H1 (cell line): ENCODE results near the gene TRIP11. TPM values are rescaled to one million over a fixed set of nuclear protein-coding genes. Genes with fewer than 3 reads are reported as not detected.

Experiments used
- CTCF ChIA-PET: fragments of 300-600 bp; sonication (Branson Sonifier 250); formaldehyde crosslinking; loops from one replicate; lab custom pipeline; 2021; ENCODE audit not compliant: partially characterized antibody; lab: Charles Lee
- POLR2A ChIA-PET: fragments of 300-600 bp; sonication (Branson Sonifier 250); formaldehyde crosslinking; loops from one replicate; lab custom pipeline; 2021; ENCODE audit warnings: inconsistent platforms; ENCODE audit not compliant: partially characterized antibody; lab: Charles Lee
- DNase-seq, 2 experiments: peaks; one replicate each; pipeline versions ENCODE4 v3.0.0 to v3.0.0-alpha.2; 2010 to 2022; ENCODE audit warnings: low spot score in 2 of 2, low read depth in 1 of 2, mixed read lengths in 1 of 2
- FAIRE-seq: peaks from 2 replicates; lab custom pipeline; 2011; peaks lifted over from hg19 to GRCh38; lab: Jason Lieb, UNC
- H2AFZ ChIP-seq: 2 replicates; pipeline ENCODE4 v1.8.1; 2012; ENCODE audit warnings: low read length, inconsistent platforms
- H2AK5ac ChIP-seq: 2 replicates; pipeline ENCODE4 v1.6.1; 2013; ENCODE audit warnings: low read depth, low read length
- H2BK120ac ChIP-seq: replicated peaks from 2 replicates; pipeline ENCODE3; 2013; ENCODE audit warnings: low read depth, low read length, inconsistent platforms
- H2BK12ac ChIP-seq: 2 replicates; pipeline ENCODE4 v1.6.1; 2013; ENCODE audit warnings: low read depth, low read length
- H2BK15ac ChIP-seq: 2 replicates; pipeline ENCODE4 v1.6.1; 2013; ENCODE audit warnings: low read length
- H2BK20ac ChIP-seq: 2 replicates; pipeline ENCODE4 v1.6.1; 2013; ENCODE audit warnings: low read length
- H2BK5ac ChIP-seq: 2 replicates; pipeline ENCODE4 v1.6.1; 2013; ENCODE audit warnings: low read depth, low read length
- H3K14ac ChIP-seq: 2 replicates; pipeline ENCODE4 v1.6.1; 2013; ENCODE audit warnings: inconsistent platforms; ENCODE audit not compliant: insufficient read length
- H3K18ac ChIP-seq: 2 replicates; pipeline ENCODE4 v1.6.1; 2013; ENCODE audit warnings: low read length; ENCODE audit errors: extremely low read depth
- H3K23ac ChIP-seq: 2 replicates; pipeline ENCODE4 v1.6.1; 2013; ENCODE audit warnings: inconsistent platforms; ENCODE audit not compliant: insufficient read length
- H3K23me2 ChIP-seq: 2 replicates; pipeline ENCODE4 v1.6.1; 2013; ENCODE audit warnings: low read depth, low read length
- H3K27ac ChIP-seq: 2 replicates; pipeline ENCODE4 v1.6.1; 2011; ENCODE audit warnings: low read depth, low read length, inconsistent platforms
- H3K27me3 ChIP-seq, 4 experiments: replicated peaks in 1 of 4; 1 replicate in 1 of 4; 2 replicates in 3 of 4; pipeline versions ENCODE4 v1.6.1 to v1.8.1; 2011 to 2013; ENCODE audit warnings: low read length in 3 of 4, mild to moderate bottlenecking in 3 of 4, inconsistent platforms in 2 of 4, mixed read lengths in 2 of 4, moderate library complexity in 1 of 4; ENCODE audit not compliant: control insufficient read depth in 3 of 4, insufficient read depth in 3 of 4; ENCODE audit errors: extremely low read depth in 1 of 4
- H3K36me3 ChIP-seq, 4 experiments: 2 replicates each; pipeline versions ENCODE4 v1.6.1 to v1.8.1; 2011 to 2013; ENCODE audit warnings: mild to moderate bottlenecking in 4 of 4, low read length in 3 of 4, moderate library complexity in 2 of 4, control low read depth in 1 of 4, inconsistent platforms in 1 of 4; ENCODE audit not compliant: insufficient read depth in 4 of 4, control insufficient read depth in 2 of 4
- H3K4ac ChIP-seq: replicated peaks from 2 replicates; pipeline ENCODE3; 2013; ENCODE audit warnings: low read length, low read depth, mixed read lengths, inconsistent platforms; ENCODE audit not compliant: insufficient read length
- H3K4me1 ChIP-seq, 4 experiments: replicated peaks in 1 of 4; 1 replicate in 1 of 4; 2 replicates in 3 of 4; pipeline versions ENCODE4 v1.6.1 to v1.8.1; 2011 to 2013; ENCODE audit warnings: low read length in 3 of 4, inconsistent platforms in 2 of 4, mixed read lengths in 1 of 4; ENCODE audit not compliant: insufficient read depth in 4 of 4, control insufficient read depth in 3 of 4
- H3K4me2 ChIP-seq, 2 experiments: 2 replicates each; pipeline versions ENCODE4 v1.6.1 to v1.8.1; 2011 to 2013; ENCODE audit warnings: low read depth in 2 of 2, low read length in 2 of 2, control low read depth in 1 of 2, inconsistent platforms in 1 of 2, mild to moderate bottlenecking in 1 of 2; ENCODE audit not compliant: insufficient read depth in 1 of 2
- H3K4me3 ChIP-seq, 4 experiments: fragments of 200-600, 300-600 bp in 1 of 4; sonication (generic), shearing (Covaris generic), sonication (Bioruptor Twin) in 1 of 4; 2 replicates each; pipeline versions ENCODE4 v1.5.1 to v1.8.1; 2011 to 2016; ENCODE audit warnings: low read length in 4 of 4, low read depth in 3 of 4, control low read depth in 2 of 4, inconsistent platforms in 2 of 4, mild to moderate bottlenecking in 2 of 4, mixed read lengths in 1 of 4, moderate library complexity in 1 of 4; ENCODE audit not compliant: insufficient read depth in 2 of 4; ENCODE audit errors: extremely low read depth in 1 of 4
- H3K56ac ChIP-seq: replicated peaks from 2 replicates; pipeline ENCODE3; 2013; ENCODE audit warnings: low read depth, mild to moderate bottlenecking, mixed read lengths, low read length, inconsistent platforms; ENCODE audit not compliant: insufficient read length
- H3K79me1 ChIP-seq: 2 replicates; pipeline ENCODE4 v1.6.1; 2013; ENCODE audit warnings: low read depth, low read length, control low read depth
- H3K79me2 ChIP-seq, 2 experiments: 2 replicates each; pipeline versions ENCODE4 v1.6.1 to v1.8.1; 2012 to 2013; ENCODE audit warnings: low read length in 2 of 2, mild to moderate bottlenecking in 2 of 2, inconsistent platforms in 1 of 2; ENCODE audit not compliant: insufficient read depth in 2 of 2, control insufficient read depth in 1 of 2
- H3K9ac ChIP-seq, 4 experiments: replicated peaks in 1 of 4; 1 replicate in 1 of 4; 2 replicates in 3 of 4; pipeline versions ENCODE4 v1.6.1 to v1.8.1; 2011 to 2013; ENCODE audit warnings: low read depth in 3 of 4, low read length in 3 of 4, control low read depth in 2 of 4, mild to moderate bottlenecking in 2 of 4, moderate library complexity in 2 of 4, inconsistent platforms in 1 of 4; ENCODE audit errors: extremely low read depth in 1 of 4
- H3K9me3 ChIP-seq, 2 experiments: 2 replicates each; pipeline versions ENCODE4 v1.6.1 to v1.8.1; 2012 to 2013; ENCODE audit warnings: mild to moderate bottlenecking in 2 of 2, moderate library complexity in 2 of 2, control low read depth in 1 of 2, inconsistent platforms in 1 of 2, low read depth in 1 of 2, low read length in 1 of 2, mixed read lengths in 1 of 2; ENCODE audit not compliant: insufficient read depth in 2 of 2
- H4K20me1 ChIP-seq, 2 experiments: replicated peaks in 1 of 2; 2 replicates each; pipeline versions ENCODE3 to v1.8.1; 2011 to 2013; ENCODE audit warnings: inconsistent platforms in 2 of 2, low read length in 2 of 2, mild to moderate bottlenecking in 1 of 2; ENCODE audit not compliant: insufficient read depth in 2 of 2, control insufficient read depth in 1 of 2
- H4K5ac ChIP-seq: 2 replicates; pipeline ENCODE4 v1.6.1; 2013; ENCODE audit warnings: low read length, low read depth, mixed read lengths, inconsistent platforms; ENCODE audit not compliant: insufficient read length
- H4K8ac ChIP-seq: 2 replicates; pipeline ENCODE4 v1.8.0; 2013; ENCODE audit warnings: mild to moderate bottlenecking, moderate library complexity, low read length, inconsistent platforms; ENCODE audit not compliant: insufficient read depth; ENCODE audit errors: extremely low read depth
- H4K91ac ChIP-seq: replicated peaks from 2 replicates; pipeline ENCODE3; 2013; ENCODE audit warnings: low read length, mixed read lengths, inconsistent platforms; ENCODE audit not compliant: insufficient read length
- CREB1 ChIP-seq: IDR thresholded peaks from 2 replicates; pipeline ENCODE4 v1.6.1; 2012; ENCODE audit warnings: inconsistent platforms
- EP300 ChIP-seq, 2 experiments: IDR thresholded peaks; 1 replicate in 1 of 2; 2 replicates in 1 of 2; pipeline ENCODE4 v1.6.1; 2011 to 2012; ENCODE audit warnings: low read depth in 2 of 2, low read length in 2 of 2, mild to moderate bottlenecking in 2 of 2, borderline replicate concordance in 1 of 2, inconsistent platforms in 1 of 2, moderate library complexity in 1 of 2
- JUN ChIP-seq: IDR thresholded peaks from 2 replicates; pipeline ENCODE4 v1.6.1; 2011; ENCODE audit warnings: low read depth, mild to moderate bottlenecking, improper control_type of control experiment, low read length
- PHF8 ChIP-seq: fragments of 200-600 bp; sonication (generic); conservative IDR thresholded peaks from 2 replicates; pipeline ENCODE4 v1.7.1; 2012; ENCODE audit warnings: low read depth, mild to moderate bottlenecking, inconsistent platforms, low read length, moderate library complexity
- RFX5 ChIP-seq: IDR thresholded peaks from 2 replicates; pipeline ENCODE4 v1.6.1; 2011; ENCODE audit warnings: low read depth, low read length, improper control_type of control experiment, borderline replicate concordance
- RXRA ChIP-seq: IDR thresholded peaks from 2 replicates; pipeline ENCODE4 v1.6.1; 2011; ENCODE audit warnings: low read depth, mild to moderate bottlenecking, low read length, moderate library complexity; ENCODE audit not compliant: insufficient read depth
- SP1 ChIP-seq: IDR thresholded peaks from 2 replicates; pipeline ENCODE4 v1.6.1; 2011; ENCODE audit warnings: low read depth, low read length
- SP2 ChIP-seq: IDR thresholded peaks from 2 replicates; pipeline ENCODE4 v1.6.1; 2012; ENCODE audit warnings: mild to moderate bottlenecking, low read length, inconsistent platforms
- WGBS, 2 experiments: shearing (Covaris generic) in 1 of 2; methylation state at CpG; one replicate each; pipeline versions ENCODE4 v1.1.6 to v1.1.7; 2013 to 2015; ENCODE audit warnings: low lambda C conversion rate in 2 of 2, mixed read lengths in 2 of 2, inconsistent platforms in 1 of 2, low coverage in 1 of 2, missing lambda C conversion rate in 1 of 2; ENCODE audit not compliant: insufficient replicate concordance in 2 of 2, insufficient coverage in 1 of 2, insufficient read length in 1 of 2; ENCODE audit errors: extremely low coverage in 1 of 2, missing lambda C conversion rate in 1 of 2; 5-methylcytosine and 5-hydroxymethylcytosine counted together
- polyA plus RNA-seq, 7 experiments: library from polyadenylated mRNA; depleted of rRNA in 3 of 7; stranded (reverse) in 5 of 7; unstranded in 2 of 7; fragments of >200 nt in 5 of 7; fragments of 200-250 nt in 2 of 7; gene quantifications; 1 replicate in 5 of 7; 2 replicates in 1 of 7; 4 replicates in 1 of 7; pipeline versions ENCODE4 v1.2.1 to v1.2.3, GENCODE V29; 2011 to 2013; ENCODE audit warnings: missing spikeins in 2 of 7, mixed read lengths in 2 of 7
- total RNA-seq: library from RNA; stranded (reverse); fragmentation: NEBNext Ultra II Directional; extraction: Animal tissue kit (Norgen Biotek cat#: 25700); gene quantifications from 2 replicates; pipeline ENCODE4 v1.2.1, GENCODE V29; 2021
- TF ChIP-seq, protein P1 (sequence below): IDR thresholded peaks from 2 replicates; pipeline ENCODE4 v1.6.1; 2011; ENCODE audit warnings: low read length, improper control_type of control experiment
- TF ChIP-seq, protein P2 (sequence below): IDR thresholded peaks from 2 replicates; pipeline ENCODE4 v1.6.1; 2012; ENCODE audit warnings: inconsistent platforms
- TF ChIP-seq, protein P3 (sequence below): IDR thresholded peaks from 2 replicates; pipeline ENCODE4 v1.6.1; 2011; ENCODE audit warnings: low read depth, mild to moderate bottlenecking, low read length; ENCODE audit not compliant: insufficient read depth

TRIP11 gene
- total and polyA plus RNA-seq, 2 of the 8 experiments (the other 6 are each of a cell fraction or from before 2014, with no cell fraction given) = 3.3 to 30.4 TPM

GRCh38 chr14:92012121-92012748 lies 27.6 kb downstream of the TRIP11 start:
- Histone ChIP-seq H3K4me2 (no peak overlapping the region), H2BK15ac (no peak overlapping the region), H3K79me2 (no peaks in the 10 kb centered on the region), H3K4me3 (no peak overlapping the region), H3K4ac (no peak overlapping the region), H3K27me3 (no peaks in the 10 kb centered on the region), H2AFZ (no peak overlapping the region), H2AK5ac (no peak overlapping the region), H2BK120ac (no peak overlapping the region), H4K5ac (no peak overlapping the region), H3K14ac (no peak overlapping the region), H3K4me1 (no peaks in the 10 kb centered on the region), H3K9me3 (no peaks in the 10 kb centered on the region), H3K9ac (no peak overlapping the region), H4K8ac (no peak overlapping the region), H2BK20ac (no peak overlapping the region), H3K18ac (no peak overlapping the region), H4K20me1 (peaks cover 0 to 5% of the 10 kb centered on the region in 2 experiments), H3K27ac (no peak overlapping the region), H3K56ac (no peak overlapping the region), H2BK5ac (no peak overlapping the region), H3K23ac (no peak overlapping the region), H3K23me2 (no peaks in the 10 kb centered on the region), H3K79me1 (no peaks in the 10 kb centered on the region), H4K91ac (no peak overlapping the region), H3K36me3 (peaks cover 6 to 36% (median 17%) of the 10 kb centered on the region in 4 experiments; a peak in 6 of 8 replicates), H2BK12ac (no peak overlapping the region)
- CTCF ChIA-PET = interaction anchor here (1.9 kb wide), 1 partner anchor 15 kb away, joined by 7 read pairs; no protein-coding TSS in a partner anchor
- DNase-seq = no peak
- no peak for FAIRE-seq
- WGBS, 2 experiments = 90% methylated on average over 4 of the region's 4 CpGs; no CpG with 5 or more reads in 1 of the 2 experiments
- POLR2A ChIA-PET = interaction anchor here (0.5 kb wide), 1 partner anchor 43 kb away, joined by 3 read pairs; no protein-coding TSS in a partner anchor
- no peak for TF ChIP-seq SP2
- TF ChIP-seq, protein P1, sequence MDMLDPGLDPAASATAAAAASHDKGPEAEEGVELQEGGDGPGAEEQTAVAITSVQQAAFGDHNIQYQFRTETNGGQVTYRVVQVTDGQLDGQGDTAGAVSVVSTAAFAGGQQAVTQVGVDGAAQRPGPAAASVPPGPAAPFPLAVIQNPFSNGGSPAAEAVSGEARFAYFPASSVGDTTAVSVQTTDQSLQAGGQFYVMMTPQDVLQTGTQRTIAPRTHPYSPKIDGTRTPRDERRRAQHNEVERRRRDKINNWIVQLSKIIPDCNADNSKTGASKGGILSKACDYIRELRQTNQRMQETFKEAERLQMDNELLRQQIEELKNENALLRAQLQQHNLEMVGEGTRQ = no peak
- TF ChIP-seq CREB1 = no peak
- TF ChIP-seq PHF8 = no peak
- no peak for TF ChIP-seq RXRA
- TF ChIP-seq, protein P2, sequence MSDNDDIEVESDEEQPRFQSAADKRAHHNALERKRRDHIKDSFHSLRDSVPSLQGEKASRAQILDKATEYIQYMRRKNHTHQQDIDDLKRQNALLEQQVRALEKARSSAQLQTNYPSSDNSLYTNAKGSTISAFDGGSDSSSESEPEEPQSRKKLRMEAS = no peak
- TF ChIP-seq JUN = no peak
- TF ChIP-seq EP300 (IDR thresholded peaks at IDR 0.05; ENCODE audit: borderline replicate concordance in 1 of 2, low read depth in 2 of 2, low read length in 2 of 2) = no peak
- no peak for TF ChIP-seq RFX5
- no peak for TF ChIP-seq SP1
- TF ChIP-seq, protein P3, sequence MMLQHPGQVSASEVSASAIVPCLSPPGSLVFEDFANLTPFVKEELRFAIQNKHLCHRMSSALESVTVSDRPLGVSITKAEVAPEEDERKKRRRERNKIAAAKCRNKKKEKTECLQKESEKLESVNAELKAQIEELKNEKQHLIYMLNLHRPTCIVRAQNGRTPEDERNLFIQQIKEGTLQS = no peak
